ENCODE data around the gene MUC15.

GRCh38 chr11:26541870-26542269 lies 30.2 kb downstream of the MUC15 start:
- no peak for TF ChIP-seq MAFK (IDR thresholded peaks at IDR 0.05; ENCODE audit: low read depth, low read length)
- TF ChIP-seq SP1 (IDR thresholded peaks at IDR 0.05; ENCODE audit: low read depth, low read length), result no peak
